KBM-7 (cell line): ENCODE results near the gene RABGAP1L.
"Not testable (repeated sequence)": the region's sequence is repeated elsewhere in the genome, so short reads cannot be mapped to it uniquely, and the experiment has no call there.

ENCODE experiments used
- DNase-seq: peaks from one replicate; pipeline ENCODE4 v3.0.0-alpha.2; 2015
- in situ Hi-C: fragments of 300-500 bp; cut with MboI; formaldehyde crosslinking; loops from 2 replicates; pipeline ENCODE4 v1.14.3; 2020; ENCODE audit warnings: low sequenced_read_pairs, low pct_unique_long_range_greater_than_20kb, mixed read lengths

RABGAP1L gene

GRCh38 chr1:174399211-174399610, 239.9 kb downstream of the RABGAP1L start:
- in situ Hi-C loops, result no loop called here
- DNase-seq, result no peak

GRCh38 chr1:174401075-174401474, 241.8 kb downstream of the RABGAP1L start:
- in situ Hi-C loops, result no loop called here

GRCh38 chr1:174405219-174405618, 245.9 kb downstream of the RABGAP1L start:
- no peak for DNase-seq
- in situ Hi-C loops, result no loop called here

More at GRCh38 chr1:174401075-174401474, 241.8 kb downstream of the RABGAP1L start:
- DNase-seq, result no peak

- DNase-seq, result no peak
- in situ Hi-C loops, result no loop called here
These were observed 247.1 kb downstream of the RABGAP1L start for GRCh38 chr1:174406421-174406820.

GRCh38 chr1:174407665-174408064, 248.3 kb downstream of the RABGAP1L start:
- DNase-seq, result no peak

GRCh38 chr1:174408146-174408545, 248.8 kb downstream of the RABGAP1L start:
- no peak for DNase-seq
- in situ Hi-C loops, result no loop called here

More at GRCh38 chr1:174407665-174408064, 248.3 kb downstream of the RABGAP1L start:
- in situ Hi-C loops, result no loop called here

GRCh38 chr1:174409801-174410200, 250.5 kb downstream of the RABGAP1L start:
- in situ Hi-C loops, DNase-seq: not testable (repeated sequence)

- no peak for DNase-seq
- in situ Hi-C loops, result no loop called here
These were observed 254.3 kb downstream of the RABGAP1L start for GRCh38 chr1:174413632-174414031.

GRCh38 chr1:174414203-174414602, 254.9 kb downstream of the RABGAP1L start:
- no peak for DNase-seq
- in situ Hi-C loops, result no loop called here

- in situ Hi-C loops, result no loop called here
- DNase-seq, result no peak
These were observed 256.2 kb downstream of the RABGAP1L start for GRCh38 chr1:174415506-174415905.

- no peak for DNase-seq
- in situ Hi-C loops, result no loop called here
These were observed 258.6 kb downstream of the RABGAP1L start for GRCh38 chr1:174417921-174418320.

- DNase-seq, result no peak
- in situ Hi-C loops, result no loop called here
These were observed 265.8 kb downstream of the RABGAP1L start for GRCh38 chr1:174425121-174425520.

- in situ Hi-C loops, result no loop called here
- DNase-seq, result no peak
These were observed 266.8 kb downstream of the RABGAP1L start for GRCh38 chr1:174426153-174426552.

GRCh38 chr1:174428033-174428432, 268.7 kb downstream of the RABGAP1L start:
- in situ Hi-C loops, result no loop called here
- no peak for DNase-seq

GRCh38 chr1:174428739-174429138, 269.4 kb downstream of the RABGAP1L start:
- in situ Hi-C loops, result no loop called here
- no peak for DNase-seq

GRCh38 chr1:174433451-174433850, 274.1 kb downstream of the RABGAP1L start:
- no peak for DNase-seq
- in situ Hi-C loops, result no loop called here

GRCh38 chr1:174445351-174445750, 286.0 kb downstream of the RABGAP1L start:
- no peak for DNase-seq
- in situ Hi-C loops, result no loop called here

- DNase-seq, result no peak
- in situ Hi-C loops, result no loop called here
These were observed 286.5 kb downstream of the RABGAP1L start for GRCh38 chr1:174445817-174446216.

- in situ Hi-C loops, result no loop called here
- no peak for DNase-seq
These were observed 288.7 kb downstream of the RABGAP1L start, which contains the start of gene GPR52 for GRCh38 chr1:174447866-174448530. TSS of gene GPR52 (plus strand) at chr1:174447964. CDS start at chr1:174448112, 148 bp downstream.

GRCh38 chr1:174448531-174448883, 289.2 kb downstream of the RABGAP1L start:
- DNase-seq, result no peak
- in situ Hi-C loops, result no loop called here

GRCh38 chr1:174448974-174449373, 289.7 kb downstream of the RABGAP1L start:
- in situ Hi-C loops, result no loop called here
- no peak for DNase-seq
